Mesenchymal stem cell (in vitro differentiated cells and primary cell): ENCODE results near the gene AUTS2.
A peak's percentile ranks its signal among the peaks of the same experiment; 100 is the strongest.
"Not testable (repeated sequence)": the region's sequence is repeated elsewhere in the genome, so short reads cannot be mapped to it uniquely, and the experiment has no call there.

Experiments used
- DNase-seq: peaks from one replicate; pipeline ENCODE4 v3.0.0-alpha.2; 2013
- H2AFZ ChIP-seq: one replicate; pipeline ENCODE4 v1.6.1; 2013; ENCODE audit warnings: low read depth, mild to moderate bottlenecking, control low read depth, inconsistent platforms, low read length, moderate library complexity
- H2AK5ac ChIP-seq: 2 replicates; pipeline ENCODE4 v1.6.1; 2013; ENCODE audit warnings: low read length, moderate library complexity, mild to moderate bottlenecking, inconsistent platforms; ENCODE audit not compliant: severe bottlenecking
- H2BK120ac ChIP-seq: one replicate; pipeline ENCODE4 v1.6.1; 2013; ENCODE audit warnings: low read depth, mild to moderate bottlenecking, inconsistent platforms, low read length, moderate library complexity
- H2BK12ac ChIP-seq, 2 experiments: one replicate each; pipeline ENCODE4 v1.6.1; 2013; ENCODE audit warnings: inconsistent platforms in 2 of 2, low read length in 2 of 2, mild to moderate bottlenecking in 2 of 2, moderate library complexity in 2 of 2, control low read depth in 1 of 2
- H2BK15ac ChIP-seq: one replicate; pipeline ENCODE4 v1.6.1; 2013; ENCODE audit warnings: mild to moderate bottlenecking, low read depth, inconsistent platforms; ENCODE audit not compliant: poor library complexity, severe bottlenecking
- H2BK5ac ChIP-seq: 2 replicates; pipeline ENCODE4 v1.6.1; 2013; ENCODE audit warnings: low read depth, mild to moderate bottlenecking, low read length, control low read depth, inconsistent platforms; ENCODE audit not compliant: poor library complexity, severe bottlenecking
- H3K14ac ChIP-seq, 2 experiments: one replicate each; pipeline ENCODE4 v1.6.1; 2013; ENCODE audit warnings: inconsistent platforms in 2 of 2, low read length in 2 of 2, control low read depth in 1 of 2, mild to moderate bottlenecking in 1 of 2, moderate library complexity in 1 of 2
- H3K18ac ChIP-seq, 2 experiments: one replicate each; pipeline ENCODE4 v1.6.1; 2013; ENCODE audit warnings: inconsistent platforms in 2 of 2, low read length in 2 of 2, control low read depth in 1 of 2, low read depth in 1 of 2, mild to moderate bottlenecking in 1 of 2
- H3K23ac ChIP-seq, 2 experiments: one replicate each; pipeline ENCODE4 v1.6.1; 2013; ENCODE audit warnings: inconsistent platforms in 2 of 2, low read length in 2 of 2, mild to moderate bottlenecking in 2 of 2, moderate library complexity in 2 of 2, control low read depth in 1 of 2
- H3K27ac ChIP-seq: 2 replicates; pipeline ENCODE4 v1.5.1; 2013; ENCODE audit warnings: mild to moderate bottlenecking, moderate library complexity, low read length, control low read depth, inconsistent platforms; ENCODE audit not compliant: poor library complexity, severe bottlenecking
- H3K27me3 ChIP-seq, 2 experiments: 2 replicates each; pipeline versions ENCODE4 v1.6.1 to v1.7.0; 2013; ENCODE audit warnings: low read length in 2 of 2, mild to moderate bottlenecking in 2 of 2, moderate library complexity in 2 of 2, control low read depth in 1 of 2, inconsistent platforms in 1 of 2; ENCODE audit not compliant: control insufficient read depth in 1 of 2, insufficient read depth in 1 of 2
- H3K36me3 ChIP-seq, 2 experiments: 2 replicates each; pipeline versions ENCODE4 v1.6.1 to v1.7.0; 2013; ENCODE audit warnings: low read length in 2 of 2, control low read depth in 1 of 2, inconsistent platforms in 1 of 2, low read depth in 1 of 2, mild to moderate bottlenecking in 1 of 2; ENCODE audit not compliant: insufficient read depth in 2 of 2, control insufficient read depth in 1 of 2
- H3K4ac ChIP-seq, 2 experiments: one replicate each; pipeline ENCODE4 v1.6.1; 2013; ENCODE audit warnings: inconsistent platforms in 2 of 2, low read length in 2 of 2, mild to moderate bottlenecking in 2 of 2, moderate library complexity in 2 of 2, control low read depth in 1 of 2, low read depth in 1 of 2
- H3K4me1 ChIP-seq: 2 replicates; pipeline ENCODE4 v1.6.1; 2013; ENCODE audit warnings: low read depth, low read length, control low read depth; ENCODE audit not compliant: control insufficient read depth, insufficient read depth
- H3K4me2 ChIP-seq: 2 replicates; pipeline ENCODE4 v1.6.1; 2013; ENCODE audit warnings: low read length, mild to moderate bottlenecking, inconsistent platforms; ENCODE audit not compliant: poor library complexity, severe bottlenecking
- H3K4me3 ChIP-seq, 2 experiments: 2 replicates each; pipeline versions ENCODE4 v1.5.1 to v1.7.0; 2013; ENCODE audit warnings: low read length in 2 of 2, mild to moderate bottlenecking in 2 of 2, control low read depth in 1 of 2, low read depth in 1 of 2; ENCODE audit not compliant: insufficient read depth in 1 of 2
- H3K79me1 ChIP-seq: replicated peaks from 2 replicates; pipeline ENCODE4 v1.6.1; 2013; ENCODE audit warnings: mild to moderate bottlenecking, control low read depth, low read length, inconsistent platforms; ENCODE audit not compliant: poor library complexity, severe bottlenecking
- H3K9ac ChIP-seq: 2 replicates; pipeline ENCODE4 v1.7.0; 2013; ENCODE audit warnings: mild to moderate bottlenecking, low read length, moderate library complexity
- H3K9me3 ChIP-seq: 2 replicates; pipeline ENCODE4 v1.7.0; 2013; ENCODE audit warnings: mild to moderate bottlenecking, low read length; ENCODE audit not compliant: control insufficient read depth
- H4K8ac ChIP-seq: one replicate; pipeline ENCODE4 v1.6.1; 2013; ENCODE audit warnings: inconsistent platforms, mild to moderate bottlenecking, low read length, moderate library complexity
- H4K91ac ChIP-seq: one replicate; pipeline ENCODE4 v1.6.1; 2013; ENCODE audit warnings: mild to moderate bottlenecking, low read length, inconsistent platforms
- WGBS: methylation state at CpG from one replicate; pipeline ENCODE4 v1.1.7; 2013; ENCODE audit warnings: mixed read lengths; 5-methylcytosine and 5-hydroxymethylcytosine counted together

The AUTS2 gene

DNA sequence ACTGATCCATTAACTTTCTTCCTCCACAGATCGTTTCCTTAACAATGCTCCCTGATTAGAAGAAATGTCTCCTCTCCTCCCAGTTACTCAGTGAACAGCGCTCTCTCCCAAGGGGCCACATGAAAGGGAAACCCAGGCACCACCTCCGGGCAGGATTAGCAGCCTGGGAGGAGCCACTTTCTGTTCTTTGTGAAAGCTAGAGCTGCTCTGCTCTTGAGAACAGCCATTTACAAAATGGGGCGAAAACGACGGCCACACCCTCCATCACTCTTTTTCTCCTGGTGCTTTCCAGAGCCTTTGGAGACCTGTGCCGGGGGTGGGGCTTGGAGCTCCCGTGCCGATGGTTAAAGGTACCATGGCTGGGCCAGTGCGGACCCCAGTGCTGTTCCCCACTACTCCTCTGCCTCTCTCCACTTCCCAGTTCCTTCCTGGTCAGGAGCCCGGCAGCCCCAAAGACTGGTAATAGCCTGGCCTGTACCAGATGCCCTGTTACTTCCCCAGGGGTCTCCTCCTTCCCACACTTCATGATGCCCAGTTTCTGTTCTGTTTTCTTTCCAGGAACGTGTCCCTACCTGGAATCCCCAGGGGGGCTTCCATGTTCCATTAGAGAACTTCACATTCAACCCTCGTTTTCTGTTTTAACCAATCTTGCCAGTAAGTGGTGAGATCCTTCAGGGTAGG lies 1130.7 kb downstream of the AUTS2 start:
- Histone ChIP-seq H3K9ac (no peak overlapping the region), H3K9me3 (no peaks in the 10 kb centered on the region), H4K8ac (no peak overlapping the region), H3K27me3 (no peaks in the 10 kb centered on the region), H3K4me2 (peak overlapping the region; percentile 36), H3K79me1 (peaks cover 33% of the 10 kb centered on the region), H3K23ac (no peak overlapping the region), H3K36me3 (no peaks in the 10 kb centered on the region), H2AK5ac (no peak overlapping the region), H3K4me3 (no peak overlapping the region), H3K4ac (no peak overlapping the region), H2BK12ac (no peak overlapping the region), H3K14ac (no peak overlapping the region), H3K4me1 (peaks cover 2% of the 10 kb centered on the region), H2BK5ac (no peak overlapping the region), H3K27ac (no peak overlapping the region), H2AFZ (no peak overlapping the region), H2BK15ac (no peak overlapping the region), H2BK120ac (no peak overlapping the region), H4K91ac (no peak overlapping the region), H3K18ac (no peak overlapping the region)
- 51% methylated on average over 13 of the region's 13 CpGs for WGBS
- no peak for DNase-seq

DNA sequence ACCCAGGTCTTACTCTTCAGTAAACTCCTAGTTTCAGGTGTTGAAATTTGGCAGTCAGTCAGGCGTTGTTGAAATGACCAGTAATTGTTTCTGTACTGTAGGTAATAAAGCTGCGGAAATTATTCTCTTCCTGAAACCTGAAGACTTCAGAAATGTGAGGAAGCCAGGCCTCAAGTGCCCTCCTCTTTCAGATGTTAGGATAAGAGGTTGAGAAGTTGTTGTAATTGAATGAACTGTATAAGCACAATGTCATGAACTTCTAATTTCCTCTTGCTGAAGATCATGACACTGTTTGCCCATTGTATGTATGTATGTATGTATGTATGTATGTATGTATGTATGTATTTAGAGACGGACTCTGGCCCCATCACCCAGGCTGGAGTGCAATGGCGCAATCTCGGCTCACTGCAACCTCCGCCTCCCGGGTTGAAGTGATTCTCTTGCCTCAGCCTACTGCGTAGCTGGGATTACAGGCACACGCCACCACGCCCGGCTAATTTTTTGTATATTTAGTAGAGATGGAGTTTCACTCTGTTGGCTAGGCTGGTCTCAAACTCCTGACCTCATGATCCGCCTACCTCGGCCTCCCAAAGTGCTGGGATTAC lies 1131.4 kb downstream of the AUTS2 start:
- H3K18ac ChIP-seq, DNase-seq, H4K91ac ChIP-seq, H3K4me2 ChIP-seq, H2BK5ac ChIP-seq, H2BK120ac ChIP-seq, H3K23ac ChIP-seq, H3K27ac ChIP-seq, H3K4ac ChIP-seq, H2BK12ac ChIP-seq, H2BK15ac ChIP-seq, H3K9me3 ChIP-seq, H3K4me1 ChIP-seq, H3K36me3 ChIP-seq, H3K14ac ChIP-seq, H2AFZ ChIP-seq, H4K8ac ChIP-seq, H3K9ac ChIP-seq, H3K4me3 ChIP-seq, H3K27me3 ChIP-seq, H2AK5ac ChIP-seq: not testable (repeated sequence)
- peaks cover 33% of the 10 kb centered on the region for H3K79me1 ChIP-seq
- 96% methylated on average over 13 of the region's 13 CpGs for WGBS

DNA sequence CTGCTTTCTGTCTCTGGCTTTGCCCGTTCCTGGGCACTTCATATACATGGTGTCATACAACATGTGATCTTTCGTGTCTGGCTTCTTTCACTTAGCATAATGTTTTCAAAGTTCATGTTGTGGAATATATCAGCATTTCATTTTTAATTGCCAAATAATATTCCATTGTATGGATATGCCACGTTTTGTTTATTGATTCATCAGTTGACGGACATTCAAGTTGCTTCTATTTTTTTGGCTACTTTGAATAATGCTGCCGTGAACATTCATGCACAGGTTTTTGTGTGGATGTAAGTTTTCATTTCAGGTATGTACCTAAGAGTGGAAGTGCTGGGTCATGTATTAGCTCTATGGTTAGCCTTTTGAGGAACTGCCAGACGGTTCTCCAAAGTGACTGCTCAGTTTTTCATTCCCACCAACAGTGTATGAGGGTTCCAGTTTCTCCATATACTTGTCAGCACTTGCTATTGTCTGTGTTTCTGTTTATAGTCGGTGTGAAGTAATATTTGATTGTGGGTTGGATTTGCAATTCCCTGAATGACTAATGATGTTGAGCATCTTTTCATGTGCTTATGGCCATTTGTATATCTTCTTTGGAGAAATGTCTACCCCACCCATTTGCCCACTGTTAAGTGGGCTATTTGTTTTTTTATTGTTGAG lies 1132.3 kb downstream of the AUTS2 start:
- Histone ChIP-seq H3K4me2 (no peak overlapping the region), H3K27me3 (no peaks in the 10 kb centered on the region), H2BK5ac (no peak overlapping the region), H2BK15ac (no peak overlapping the region), H2AK5ac (no peak overlapping the region), H3K79me1 (peaks cover 30% of the 10 kb centered on the region), H2BK120ac (no peak overlapping the region), H3K27ac (no peak overlapping the region), H3K4me3 (no peak overlapping the region), H2BK12ac (no peak overlapping the region), H3K36me3 (no peaks in the 10 kb centered on the region), H3K14ac (no peak overlapping the region), H3K9me3 (no peaks in the 10 kb centered on the region), H3K23ac (no peak overlapping the region), H4K8ac (no peak overlapping the region), H3K18ac (no peak overlapping the region), H2AFZ (no peak overlapping the region), H3K9ac (no peak overlapping the region), H3K4ac (no peak overlapping the region), H3K4me1 (peaks cover 2% of the 10 kb centered on the region), H4K91ac (no peak overlapping the region)
- DNase-seq = no peak
- WGBS = 78% methylated on average over 5 of the region's 7 CpGs

DNA sequence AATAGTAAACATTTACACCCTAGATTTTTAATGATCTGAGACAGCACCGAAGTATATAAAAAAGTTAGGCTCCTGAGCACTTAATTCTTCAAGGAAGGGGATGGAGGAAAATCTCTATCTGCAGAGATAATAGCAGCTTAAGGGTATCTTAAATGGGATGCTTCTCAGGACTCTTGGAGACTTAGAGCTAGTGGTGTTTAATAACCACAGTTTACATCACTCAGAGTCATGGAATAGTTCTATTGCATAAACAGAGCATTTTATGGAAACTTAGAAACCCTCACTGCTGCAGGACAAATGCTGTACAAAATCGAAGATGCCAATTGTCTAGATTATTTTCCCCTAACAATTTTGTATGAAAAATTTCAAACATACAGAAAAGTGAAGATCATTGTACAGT lies 1134.8 kb downstream of the AUTS2 start:
- peak; percentile 22 for DNase-seq
- Histone ChIP-seq H2AFZ (no peak overlapping the region), H3K36me3 (no peaks in the 10 kb centered on the region), H2AK5ac (no peak overlapping the region), H4K91ac (no peak overlapping the region), H2BK120ac (no peak overlapping the region), H2BK15ac (no peak overlapping the region), H3K9ac (no peak overlapping the region), H3K4me2 (no peak overlapping the region), H3K4me3 (no peak overlapping the region), H3K27me3 (no peaks in the 10 kb centered on the region), H2BK5ac (no peak overlapping the region), H3K79me1 (peaks cover 22% of the 10 kb centered on the region), H3K14ac (no peak overlapping the region), H3K18ac (no peak overlapping the region), H2BK12ac (no peak overlapping the region), H3K23ac (no peak overlapping the region), H3K27ac (no peak overlapping the region), H3K4me1 (peaks cover 4% of the 10 kb centered on the region), H3K9me3 (no peaks in the 10 kb centered on the region), H3K4ac (no peak overlapping the region), H4K8ac (no peak overlapping the region)
- WGBS = 60% methylated on average over 1 of the region's 2 CpGs
